Smooth muscle cell (in vitro differentiated cells): Measurements from ENCODE around the gene CPZ. TPM values are rescaled to one million over a fixed set of nuclear protein-coding genes. Genes with fewer than 3 reads are reported as not detected.

Experiments used
- DNase-seq: peaks from one replicate; lab custom pipeline; 2025; ENCODE audit not compliant: unreplicated experiment; lab: John Stamatoyannopoulos, UW
- H2AFZ ChIP-seq: fragments of 200-600 bp; sonication (generic); 2 replicates; pipeline ENCODE4 v1.6.0; 2016; ENCODE audit warnings: antibody characterized with exemption, low read depth, mild to moderate bottlenecking
- H3F3A ChIP-seq: fragments of 200-600 bp; sonication (generic); 2 replicates; pipeline ENCODE4 v1.6.0; 2017; ENCODE audit warnings: antibody characterized with exemption, low read depth
- H3K27ac ChIP-seq: fragments of 200-600 bp; sonication (generic); 2 replicates; pipeline ENCODE4 v1.5.1; 2016; ENCODE audit warnings: low read depth, mild to moderate bottlenecking
- H3K27me3 ChIP-seq: fragments of 200-600 bp; sonication (generic); 2 replicates; pipeline ENCODE4 v1.6.1; 2016; ENCODE audit warnings: low read depth, mild to moderate bottlenecking
- H3K36me3 ChIP-seq: fragments of 200-600 bp; sonication (generic); 2 replicates; pipeline ENCODE4 v1.5.1; 2016; ENCODE audit warnings: low read depth
- H3K4me1 ChIP-seq: fragments of 200-600 bp; sonication (generic); 2 replicates; pipeline ENCODE4 v1.5.1; 2016; ENCODE audit warnings: low read depth
- H3K4me2 ChIP-seq: fragments of 200-600 bp; sonication (generic); 2 replicates; pipeline ENCODE4 v1.6.0; 2016; ENCODE audit warnings: mild to moderate bottlenecking
- H3K4me3 ChIP-seq: fragments of 200-600 bp; sonication (generic); 2 replicates; pipeline ENCODE4 v1.5.1; 2016; ENCODE audit warnings: mild to moderate bottlenecking
- H3K79me2 ChIP-seq: fragments of 200-600 bp; sonication (generic); 2 replicates; pipeline ENCODE4 v1.6.0; 2016; ENCODE audit warnings: low read depth, mild to moderate bottlenecking
- H3K9ac ChIP-seq: fragments of 200-600 bp; sonication (generic); 2 replicates; pipeline ENCODE4 v1.6.0; 2016; ENCODE audit warnings: low read depth
- H3K9me3 ChIP-seq: fragments of 200-600 bp; sonication (generic); replicated peaks from 2 replicates; pipeline ENCODE4 v1.5.1; 2016; ENCODE audit warnings: low read depth
- H4K20me1 ChIP-seq: fragments of 200-600 bp; sonication (generic); 2 replicates; pipeline ENCODE4 v1.6.0; 2016; ENCODE audit warnings: low read depth
- WGBS: methylation state at CpG from one replicate; pipeline ENCODE4 v1.1.7; 2016; ENCODE audit warnings: low lambda C conversion rate; 5-methylcytosine and 5-hydroxymethylcytosine counted together
- polyA plus RNA-seq: library from polyadenylated mRNA; unstranded; fragments of >200 nt; fragmentation: Nextera tagmentation; extraction: Ambion mirVana; gene quantifications from 2 replicates; pipeline ENCODE4 v1.2.1, GENCODE V29; 2016
- total RNA-seq: library from RNA; depleted of rRNA; stranded (reverse); fragments of >200 nt; gene quantifications from 2 replicates; pipeline ENCODE4 v1.2.3, GENCODE V29; 2014
- TF ChIP-seq, protein P1 (sequence below): fragments of 200-600 bp; sonication (generic); IDR thresholded peaks from 2 replicates; pipeline ENCODE4 v1.5.1; 2017; ENCODE audit warnings: borderline replicate concordance, mild to moderate bottlenecking, antibody characterized with exemption; ENCODE audit not compliant: insufficient read depth, poor library complexity, severe bottlenecking

The CPZ gene
- total and polyA plus RNA-seq, 2 experiments from 2014 or later: 12.0 to 35.9 TPM

DNA sequence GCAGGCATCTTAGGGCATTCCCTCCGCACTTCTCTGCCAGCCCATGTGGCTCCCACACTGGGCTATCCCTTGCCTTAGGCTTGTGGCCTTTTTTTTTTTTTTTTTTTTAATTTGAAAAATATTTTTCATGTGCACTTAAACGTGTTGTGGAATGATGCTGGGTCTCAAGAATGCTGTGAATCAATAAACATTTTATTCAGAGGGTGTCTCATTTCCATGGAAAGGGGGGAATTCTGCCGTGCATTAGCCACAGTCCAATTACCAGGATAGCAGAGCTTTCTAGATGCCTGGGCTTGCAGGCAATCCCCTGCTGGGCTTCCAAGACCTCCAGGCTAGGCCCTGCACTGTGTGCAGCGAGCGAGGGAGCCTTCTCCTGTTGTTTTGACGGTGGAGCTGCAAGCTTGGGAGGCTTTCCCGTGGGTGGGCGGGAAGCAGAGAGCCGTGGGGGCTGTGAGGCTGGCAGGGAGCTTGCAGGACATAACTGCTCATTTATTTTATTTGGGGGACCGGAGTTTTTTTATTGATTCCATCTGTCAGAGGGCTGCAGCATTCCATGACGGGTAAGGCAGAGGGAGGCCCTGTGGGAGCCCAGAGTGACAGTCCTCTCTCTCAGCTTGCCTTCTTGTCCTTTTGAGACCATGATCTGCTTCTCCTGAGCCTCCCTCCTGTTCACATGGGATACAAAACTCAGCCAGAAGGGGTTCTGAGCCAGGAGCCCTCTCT lies 2.6 kb upstream of the CPZ start:
- TF ChIP-seq, protein P1, sequence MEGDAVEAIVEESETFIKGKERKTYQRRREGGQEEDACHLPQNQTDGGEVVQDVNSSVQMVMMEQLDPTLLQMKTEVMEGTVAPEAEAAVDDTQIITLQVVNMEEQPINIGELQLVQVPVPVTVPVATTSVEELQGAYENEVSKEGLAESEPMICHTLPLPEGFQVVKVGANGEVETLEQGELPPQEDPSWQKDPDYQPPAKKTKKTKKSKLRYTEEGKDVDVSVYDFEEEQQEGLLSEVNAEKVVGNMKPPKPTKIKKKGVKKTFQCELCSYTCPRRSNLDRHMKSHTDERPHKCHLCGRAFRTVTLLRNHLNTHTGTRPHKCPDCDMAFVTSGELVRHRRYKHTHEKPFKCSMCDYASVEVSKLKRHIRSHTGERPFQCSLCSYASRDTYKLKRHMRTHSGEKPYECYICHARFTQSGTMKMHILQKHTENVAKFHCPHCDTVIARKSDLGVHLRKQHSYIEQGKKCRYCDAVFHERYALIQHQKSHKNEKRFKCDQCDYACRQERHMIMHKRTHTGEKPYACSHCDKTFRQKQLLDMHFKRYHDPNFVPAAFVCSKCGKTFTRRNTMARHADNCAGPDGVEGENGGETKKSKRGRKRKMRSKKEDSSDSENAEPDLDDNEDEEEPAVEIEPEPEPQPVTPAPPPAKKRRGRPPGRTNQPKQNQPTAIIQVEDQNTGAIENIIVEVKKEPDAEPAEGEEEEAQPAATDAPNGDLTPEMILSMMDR: no peak
- Histone ChIP-seq H3K4me2 (no peak overlapping the region), H3K9ac (no peak overlapping the region), H3K27ac (no peak overlapping the region), H3K36me3 (no peaks in the 10 kb centered on the region), H3K4me3 (no peak overlapping the region), H2AFZ (no peak overlapping the region), H3F3A (no peaks in the 10 kb centered on the region), H3K4me1 (peaks cover 10% of the 10 kb centered on the region), H3K79me2 (no peaks in the 10 kb centered on the region), H4K20me1 (peaks cover 1% of the 10 kb centered on the region), H3K9me3 (no peaks in the 10 kb centered on the region), H3K27me3 (peaks cover 2% of the 10 kb centered on the region)
- DNase-seq: no peak
- WGBS: 57% methylated on average over 11 of the region's 11 CpGs

DNA sequence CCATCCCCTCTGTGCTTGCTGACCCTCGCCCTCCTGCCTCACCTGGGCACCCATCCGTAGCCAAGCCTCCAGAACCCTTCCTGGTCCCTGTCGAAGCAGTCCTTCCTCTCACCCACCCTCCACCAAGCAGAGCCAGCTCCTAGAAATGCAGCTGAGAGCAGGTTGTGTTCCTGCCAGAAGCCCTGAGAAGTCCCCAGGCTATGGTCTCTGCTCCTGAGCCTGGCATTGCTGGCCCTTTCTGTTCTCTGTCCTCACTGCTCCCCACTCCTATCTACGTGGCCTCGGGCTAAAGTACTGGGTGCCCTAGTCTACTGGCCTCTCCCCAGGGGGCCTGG lies 2.1 kb upstream of the CPZ start:
- H3K36me3 ChIP-seq: no peaks in the 10 kb centered on the region
- H3K4me2 ChIP-seq: no peak overlapping the region
- TF ChIP-seq, protein P1: no peak
- H3K27me3 ChIP-seq: no peaks in the 10 kb centered on the region
- no peaks in the 10 kb centered on the region for H3F3A ChIP-seq
- H4K20me1 ChIP-seq: peaks cover 7% of the 10 kb centered on the region
- H3K9ac ChIP-seq: no peak overlapping the region
- no peaks in the 10 kb centered on the region for H3K79me2 ChIP-seq
- H3K27ac ChIP-seq: no peak overlapping the region
- DNase-seq: no peak
- no peak overlapping the region for H3K4me3 ChIP-seq
- H3K9me3 ChIP-seq: no peaks in the 10 kb centered on the region
- 84% methylated on average over 5 of the region's 5 CpGs for WGBS
- H3K4me1 ChIP-seq: peaks cover 10% of the 10 kb centered on the region
- H2AFZ ChIP-seq: no peak overlapping the region

DNA sequence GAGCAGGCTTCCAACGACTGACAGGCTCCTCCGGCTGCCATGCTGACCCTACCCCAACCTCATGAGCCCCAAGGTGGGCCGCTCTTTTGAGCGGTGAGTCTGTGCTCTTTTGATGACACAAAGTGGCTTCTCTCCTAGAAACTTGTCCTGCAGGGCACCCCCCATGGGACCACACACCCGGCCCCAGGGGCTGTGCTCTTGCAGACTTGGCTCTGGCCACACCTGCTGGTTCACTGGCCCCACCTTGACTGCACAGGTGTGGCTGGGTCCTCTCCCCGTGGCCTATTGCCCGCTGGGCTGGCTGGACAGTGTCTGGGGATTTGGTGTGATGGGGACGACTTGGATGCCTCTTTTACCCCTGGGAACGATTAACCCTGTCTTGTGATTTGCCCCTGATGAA lies 1.5 kb upstream of the CPZ start:
- Histone ChIP-seq H3K36me3 (no peaks in the 10 kb centered on the region), H3K9ac (no peak overlapping the region), H3K4me2 (no peak overlapping the region), H3K27ac (no peak overlapping the region), H3K4me1 (peaks cover 10% of the 10 kb centered on the region), H3K27me3 (no peaks in the 10 kb centered on the region), H3K9me3 (no peaks in the 10 kb centered on the region), H2AFZ (no peak overlapping the region), H4K20me1 (peaks cover 10% of the 10 kb centered on the region), H3F3A (no peaks in the 10 kb centered on the region), H3K4me3 (no peak overlapping the region), H3K79me2 (no peaks in the 10 kb centered on the region)
- DNase-seq: no peak
- WGBS: 92% methylated on average over 9 of the region's 9 CpGs
- TF ChIP-seq, protein P1: no peak
